GM12801 (cell line): ENCODE data around the gene KRT40.

Experiments used
- CTCF ChIP-seq: IDR thresholded peaks from one replicate; pipeline ENCODE4 v1.5.1; 2011; ENCODE audit warnings: control low read depth; ENCODE audit not compliant: insufficient read length; ENCODE audit errors: extremely low read depth

Gene KRT40

GRCh38 chr17:40980596-40980995, 3.5 kb downstream of the KRT40 start:
- no peak for TF ChIP-seq CTCF

GRCh38 chr17:40980117-40980516, 4.0 kb downstream of the KRT40 start:
- no peak for TF ChIP-seq CTCF

- TF ChIP-seq CTCF = no peak
Measured at GRCh38 chr17:40978575-40979151, 5.5 kb downstream of the KRT40 start.

GRCh38 chr17:40975516-40975915, 8.6 kb downstream of the KRT40 start:
- TF ChIP-seq CTCF = no peak

GRCh38 chr17:40974366-40974765, 9.8 kb downstream of the KRT40 start:
- TF ChIP-seq CTCF = no peak

- TF ChIP-seq CTCF = no peak
Measured at GRCh38 chr17:40967582-40967981, 16.5 kb downstream of the KRT40 start.

- no peak for TF ChIP-seq CTCF
Measured at GRCh38 chr17:40966848-40967247, 17.3 kb downstream of the KRT40 start, which contains the start of gene KRT39. Gene KRT39, minus strand, starts transcription at chr17:40966948. Its CDS starts 92 bp downstream, at chr17:40966856.
